Right atrium auricular region (tissue), 2 donors: Measurements from ENCODE around the gene SSBP2. TPM values are rescaled to one million over a fixed set of nuclear protein-coding genes. Genes with fewer than 3 reads are reported as not detected.

Experiments
- DNase-seq: peaks from one replicate; pipeline ENCODE4 v3.0.0-alpha.2; 2019; ENCODE audit warnings: low spot score
- H3K27ac ChIP-seq, 2 donors: fragments of 200-600 bp; sonication (generic); 1 replicate in 1 of 2; 2 replicates in 1 of 2; pipeline ENCODE4 v1.5.1; 2016 to 2019
- H3K27me3 ChIP-seq, 2 donors: fragments of 200-600 bp; sonication (generic); one replicate each; pipeline versions ENCODE4 v1.5.1 to v1.6.0; 2017 to 2019
- H3K36me3 ChIP-seq: fragments of 200-600 bp; sonication (generic); one replicate; pipeline ENCODE4 v1.5.1; 2016
- H3K4me1 ChIP-seq, 2 donors: fragments of 200-600 bp; sonication (generic); one replicate each; pipeline versions ENCODE4 v1.5.1 to v1.6.0; 2017 to 2019
- H3K4me3 ChIP-seq, 2 donors: fragments of 200-600 bp; sonication (generic); 1 replicate in 1 of 2; 2 replicates in 1 of 2; pipeline ENCODE4 v1.5.1; 2017 to 2019; ENCODE audit warnings: mild to moderate bottlenecking in 1 of 2, moderate library complexity in 1 of 2
- H3K9me3 ChIP-seq, 2 donors: fragments of 200-600 bp; sonication (generic); one replicate each; pipeline ENCODE4 v1.5.1; 2019
- total RNA-seq, 2 donors: library from RNA; depleted of rRNA; stranded (reverse); fragments of >200 nt; gene quantifications; one replicate each; pipeline ENCODE4 v1.1.0, GENCODE V29; 2016
- TF ChIP-seq, protein P1 (sequence below), 2 donors: fragments of 200-600 bp; sonication (generic); IDR thresholded peaks; one replicate each; pipeline ENCODE4 v1.5.1; 2019; ENCODE audit warnings: antibody characterized with exemption in 2 of 2

The SSBP2 gene
- total RNA-seq, 2 donors from 2014 or later, result 29.3 to 55.1 TPM

DNA sequence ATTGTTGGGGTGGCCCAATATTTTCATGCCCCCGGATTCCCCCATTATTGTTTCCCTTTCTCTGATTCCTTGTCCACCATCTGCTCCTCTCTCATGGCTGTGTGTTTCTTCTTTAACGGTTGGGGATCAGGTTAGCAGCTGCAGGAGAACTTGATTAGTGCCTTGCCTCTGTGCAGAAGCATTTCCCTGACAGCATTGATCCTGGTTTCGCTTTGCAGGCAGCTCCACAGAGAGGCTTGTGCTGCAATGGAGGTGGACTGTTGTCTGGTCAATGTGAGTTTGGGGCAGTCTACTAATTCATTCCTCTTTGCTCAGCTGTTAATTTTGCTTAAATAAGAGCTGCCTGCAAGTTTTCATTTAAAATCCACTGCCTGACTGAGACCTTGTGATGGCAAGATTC, 32.5 kb upstream of the SSBP2 start:
- Histone ChIP-seq H3K4me1 (peaks cover 0 to 35% of the 10 kb centered on the region in 2 donors), H3K27ac (no peak overlapping the region)
- TF ChIP-seq, protein P1, sequence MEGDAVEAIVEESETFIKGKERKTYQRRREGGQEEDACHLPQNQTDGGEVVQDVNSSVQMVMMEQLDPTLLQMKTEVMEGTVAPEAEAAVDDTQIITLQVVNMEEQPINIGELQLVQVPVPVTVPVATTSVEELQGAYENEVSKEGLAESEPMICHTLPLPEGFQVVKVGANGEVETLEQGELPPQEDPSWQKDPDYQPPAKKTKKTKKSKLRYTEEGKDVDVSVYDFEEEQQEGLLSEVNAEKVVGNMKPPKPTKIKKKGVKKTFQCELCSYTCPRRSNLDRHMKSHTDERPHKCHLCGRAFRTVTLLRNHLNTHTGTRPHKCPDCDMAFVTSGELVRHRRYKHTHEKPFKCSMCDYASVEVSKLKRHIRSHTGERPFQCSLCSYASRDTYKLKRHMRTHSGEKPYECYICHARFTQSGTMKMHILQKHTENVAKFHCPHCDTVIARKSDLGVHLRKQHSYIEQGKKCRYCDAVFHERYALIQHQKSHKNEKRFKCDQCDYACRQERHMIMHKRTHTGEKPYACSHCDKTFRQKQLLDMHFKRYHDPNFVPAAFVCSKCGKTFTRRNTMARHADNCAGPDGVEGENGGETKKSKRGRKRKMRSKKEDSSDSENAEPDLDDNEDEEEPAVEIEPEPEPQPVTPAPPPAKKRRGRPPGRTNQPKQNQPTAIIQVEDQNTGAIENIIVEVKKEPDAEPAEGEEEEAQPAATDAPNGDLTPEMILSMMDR (IDR thresholded peaks at IDR 0.05), result no peak

DNA sequence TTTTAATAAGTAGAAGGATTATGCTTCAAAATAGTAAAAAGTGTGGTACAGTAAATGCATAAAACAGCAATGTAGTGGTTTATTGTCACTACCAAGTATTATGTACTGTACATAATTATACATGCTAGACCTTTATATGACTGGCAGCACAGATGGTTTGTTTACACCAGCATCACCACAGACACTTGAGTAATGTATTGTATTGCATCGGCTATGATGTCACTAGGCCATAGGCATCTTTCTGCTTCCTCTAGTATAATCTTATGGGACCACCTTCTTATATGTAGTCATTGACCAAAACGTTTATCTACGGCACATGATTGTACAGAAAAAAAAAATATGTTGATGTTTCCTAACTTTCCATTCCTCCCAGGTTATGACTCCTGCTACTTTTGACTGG, 31.9 kb upstream of the SSBP2 start:
- no peak overlapping the region for H3K4me3 ChIP-seq
- H3K4me1 ChIP-seq, result peaks cover 0 to 35% of the 10 kb centered on the region in 2 donors

More for the DNA sequence above, 32.5 kb upstream of the SSBP2 start:
- Histone ChIP-seq H3K27me3 (no peaks in the 10 kb centered on the region), H3K36me3 (no peaks in the 10 kb centered on the region), H3K4me3 (no peak overlapping the region), H3K9me3 (no peaks in the 10 kb centered on the region)
- DNase-seq, result no peak

DNA sequence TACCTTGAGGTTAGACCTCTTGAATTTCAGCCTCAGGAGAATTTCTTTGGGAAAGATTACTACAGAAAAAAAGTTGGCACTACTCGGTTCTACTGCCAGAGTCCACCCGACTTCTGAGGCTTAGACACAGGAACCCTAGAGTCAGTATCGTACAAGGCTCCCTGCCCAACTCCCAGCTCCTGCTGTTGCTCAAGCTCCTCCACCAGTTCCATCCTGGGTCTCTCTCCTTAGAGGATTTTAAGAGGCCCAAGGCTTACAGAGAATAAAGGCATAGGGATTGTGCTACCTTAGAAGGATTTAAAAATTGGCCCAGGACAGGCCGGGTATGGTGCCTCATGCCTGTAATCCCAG, 29.0 kb upstream of the SSBP2 start:
- Histone ChIP-seq H3K36me3 (no peaks in the 10 kb centered on the region), H3K4me3 (no peak overlapping the region), H3K9me3 (no peaks in the 10 kb centered on the region), H3K27ac (peak overlapping the region; percentile 68 to 70), H3K27me3 (no peaks in the 10 kb centered on the region), H3K4me1 (peaks cover 0 to 22% of the 10 kb centered on the region in 2 donors)
- DNase-seq, result no peak
- TF ChIP-seq, protein P1 (IDR thresholded peaks at IDR 0.05), result no peak

More for the DNA sequence above, 31.9 kb upstream of the SSBP2 start:
- Histone ChIP-seq H3K9me3 (no peaks in the 10 kb centered on the region), H3K36me3 (no peaks in the 10 kb centered on the region), H3K27me3 (no peaks in the 10 kb centered on the region), H3K27ac (no peak overlapping the region)
- DNase-seq, result no peak
- TF ChIP-seq, protein P1 (IDR thresholded peaks at IDR 0.05), result no peak

DNA sequence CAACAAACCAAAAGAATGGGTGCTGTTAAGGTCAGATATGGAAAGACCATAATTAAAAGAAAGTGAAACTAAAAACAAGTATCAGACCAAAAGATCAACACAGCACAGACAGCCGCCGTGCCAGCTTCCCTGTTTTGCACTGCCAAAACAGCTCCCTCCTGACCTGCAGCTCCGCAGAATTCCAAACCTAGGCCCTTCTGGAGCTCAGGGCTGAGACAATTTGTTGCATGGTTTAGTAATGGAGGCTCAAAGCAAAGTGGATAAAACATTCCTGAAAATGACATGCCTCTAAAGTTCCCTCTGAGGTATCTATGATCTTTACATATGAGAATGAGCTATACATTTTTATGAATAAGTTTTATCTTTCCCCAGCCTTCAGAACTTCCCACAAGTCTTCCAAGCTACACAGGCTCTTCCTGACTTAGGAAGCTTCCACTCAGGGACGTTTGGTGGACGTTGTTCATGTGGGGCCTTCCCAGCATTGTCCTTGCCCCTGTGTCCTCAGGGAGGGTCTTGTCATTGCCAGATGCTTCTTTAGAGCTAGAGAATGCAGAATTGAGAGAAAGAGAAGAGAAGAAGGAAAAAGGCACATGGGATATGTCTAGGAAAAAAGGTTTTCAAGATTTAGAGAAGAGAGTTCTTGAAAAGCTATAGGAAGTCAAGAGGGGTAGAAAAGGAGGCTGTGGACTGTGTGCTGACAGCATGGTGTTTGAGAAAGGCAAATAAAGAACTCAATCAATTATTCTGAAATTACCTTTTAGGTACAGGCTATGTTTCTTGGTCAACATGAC, 28.4 kb upstream of the SSBP2 start:
- peaks cover 0 to 22% of the 10 kb centered on the region in 2 donors for H3K4me1 ChIP-seq
- H3K27ac ChIP-seq, result peak overlapping the region; percentile 68 to 70
- H3K27me3 ChIP-seq, result no peaks in the 10 kb centered on the region
- peak overlapping the region in 1 of 2 donors; percentile 26 for H3K4me3 ChIP-seq
- TF ChIP-seq, protein P1 (IDR thresholded peaks at IDR 0.05), result no peak
- H3K9me3 ChIP-seq, result no peaks in the 10 kb centered on the region
- DNase-seq, result no peak
- no peaks in the 10 kb centered on the region for H3K36me3 ChIP-seq

DNA sequence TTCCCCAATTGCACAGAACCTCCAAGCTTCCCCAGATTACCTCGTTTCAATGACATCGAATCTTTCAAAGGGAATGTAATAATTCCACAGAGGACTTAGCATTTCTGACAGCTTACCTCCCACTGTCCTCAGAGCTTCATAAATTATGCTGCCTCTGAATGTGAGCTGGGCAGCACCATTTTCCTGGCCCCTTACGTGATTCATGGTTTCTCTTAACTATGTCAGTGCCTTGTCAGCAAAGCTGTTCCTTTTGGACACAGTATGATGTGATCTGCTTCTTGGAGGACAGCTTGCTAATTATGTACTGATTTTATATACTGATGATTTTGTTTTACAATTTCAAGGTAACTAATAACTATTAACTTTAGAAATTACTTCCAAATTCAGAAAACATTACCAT, 27.7 kb upstream of the SSBP2 start:
- no peak for DNase-seq
- TF ChIP-seq, protein P1 (IDR thresholded peaks at IDR 0.05), result no peak
- H3K36me3 ChIP-seq, result no peaks in the 10 kb centered on the region
- H3K4me1 ChIP-seq, result peaks cover 0 to 22% of the 10 kb centered on the region in 2 donors
- H3K27me3 ChIP-seq, result no peaks in the 10 kb centered on the region
- H3K4me3 ChIP-seq, result peak overlapping the region in 1 of 2 donors; percentile 26
- H3K9me3 ChIP-seq, result no peaks in the 10 kb centered on the region
- peak overlapping the region; percentile 68 to 70 for H3K27ac ChIP-seq
